H7 (cell line): ENCODE results near the gene TPH1. TPM values are rescaled to one million over a fixed set of nuclear protein-coding genes. Genes with fewer than 3 reads are reported as not detected.
A peak's percentile ranks its signal among the peaks of the same experiment; 100 is the strongest.

Experiments used
- DNase-seq: peaks from one replicate; pipeline ENCODE4 v3.0.0; 2012
- H3K27me3 ChIP-seq: 2 replicates; pipeline ENCODE4 v1.6.0; 2011; ENCODE audit warnings: mild to moderate bottlenecking, low read length; ENCODE audit not compliant: control insufficient read depth, insufficient read depth
- H3K36me3 ChIP-seq: replicated peaks from 2 replicates; pipeline ENCODE4 v1.5.1; 2011; ENCODE audit warnings: low read length; ENCODE audit not compliant: control insufficient read depth, insufficient read depth
- H3K4me3 ChIP-seq: 2 replicates; pipeline ENCODE4 v1.5.1; 2011; ENCODE audit warnings: low read depth, mild to moderate bottlenecking, control low read depth, low read length, moderate library complexity; ENCODE audit not compliant: insufficient read depth
- total RNA-seq: library from RNA; depleted of rRNA; stranded (reverse); fragments of >200 nt; shearing (Covaris generic); gene quantifications from 2 replicates; pipeline ENCODE4 v1.2.3, GENCODE V29; 2014

The TPH1 gene
- total RNA-seq, 1 experiment from 2014 or later, result 0.03 TPM

- DNase-seq, result no peak
- H3K4me3 ChIP-seq, result no peak overlapping the region
- H3K27me3 ChIP-seq, result no peaks in the 10 kb centered on the region
- H3K36me3 ChIP-seq, result no peaks in the 10 kb centered on the region
These were observed 17.1 kb upstream of the TPH1 start for GRCh38 chr11:18063125-18063524.

GRCh38 chr11:18061351-18061750 is 15.3 kb upstream of the TPH1 start:
- Histone ChIP-seq H3K36me3 (no peaks in the 10 kb centered on the region), H3K27me3 (no peaks in the 10 kb centered on the region), H3K4me3 (no peak overlapping the region)
- no peak for DNase-seq

- no peaks in the 10 kb centered on the region for H3K36me3 ChIP-seq
- no peaks in the 10 kb centered on the region for H3K27me3 ChIP-seq
- H3K4me3 ChIP-seq, result no peak overlapping the region
- DNase-seq, result no peak
These were observed 10.6 kb upstream of the TPH1 start for GRCh38 chr11:18056561-18057181.

GRCh38 chr11:18054511-18055103 is 8.5 kb upstream of the TPH1 start:
- DNase-seq, result no peak
- Histone ChIP-seq H3K36me3 (no peaks in the 10 kb centered on the region), H3K4me3 (no peak overlapping the region), H3K27me3 (no peaks in the 10 kb centered on the region)

GRCh38 chr11:18050848-18051247 is 4.8 kb upstream of the TPH1 start:
- Histone ChIP-seq H3K4me3 (no peak overlapping the region), H3K36me3 (no peaks in the 10 kb centered on the region), H3K27me3 (peaks cover 17% of the 10 kb centered on the region)
- no peak for DNase-seq

GRCh38 chr11:18036456-18036855 is 9.6 kb downstream of the TPH1 start:
- H3K36me3 ChIP-seq, result no peaks in the 10 kb centered on the region
- H3K4me3 ChIP-seq, result no peak overlapping the region
- no peak for DNase-seq
- H3K27me3 ChIP-seq, result no peaks in the 10 kb centered on the region

GRCh38 chr11:18027475-18027874 is 18.6 kb downstream of the TPH1 start:
- no peak for DNase-seq
- no peak overlapping the region for H3K4me3 ChIP-seq
- no peaks in the 10 kb centered on the region for H3K27me3 ChIP-seq
- H3K36me3 ChIP-seq, result no peaks in the 10 kb centered on the region

- Histone ChIP-seq H3K4me3 (no peak overlapping the region), H3K27me3 (no peaks in the 10 kb centered on the region), H3K36me3 (no peaks in the 10 kb centered on the region)
- no peak for DNase-seq
These were observed 23.6 kb downstream of the TPH1 start for GRCh38 chr11:18022419-18022818.

GRCh38 chr11:18019650-18020049 is 26.4 kb downstream of the TPH1 start:
- H3K36me3 ChIP-seq, result no peaks in the 10 kb centered on the region
- no peak overlapping the region for H3K4me3 ChIP-seq
- peaks cover 2% of the 10 kb centered on the region; the same call in 1 of the 2 replicates for H3K27me3 ChIP-seq
- no peak for DNase-seq

- Histone ChIP-seq H3K4me3 (no peak overlapping the region), H3K36me3 (no peaks in the 10 kb centered on the region), H3K27me3 (peaks cover 12% of the 10 kb centered on the region; the same call in 1 of the 2 replicates)
- no peak for DNase-seq
These were observed 29.3 kb downstream of the TPH1 start for GRCh38 chr11:18016789-18017188.

GRCh38 chr11:18014876-18015275 is 31.2 kb downstream of the TPH1 start:
- DNase-seq, result no peak
- no peaks in the 10 kb centered on the region for H3K36me3 ChIP-seq
- peaks cover 12% of the 10 kb centered on the region; the same call in 1 of the 2 replicates for H3K27me3 ChIP-seq
- H3K4me3 ChIP-seq, result no peak overlapping the region

- DNase-seq, result peak; percentile 34
- no peaks in the 10 kb centered on the region for H3K36me3 ChIP-seq
- peaks cover 12% of the 10 kb centered on the region; the same call in 1 of the 2 replicates for H3K27me3 ChIP-seq
These were observed 32.1 kb downstream of the TPH1 start for GRCh38 chr11:18013790-18014507.

GRCh38 chr11:18012906-18013781 is 32.9 kb downstream of the TPH1 start, which contains the start of gene SERGEF:
Gene SERGEF (minus strand): TSS chr11:18013047. CDS start chr11:18013010, 37 bp downstream.
- Histone ChIP-seq H3K27me3 (peaks cover 12% of the 10 kb centered on the region; the same call in 1 of the 2 replicates), H3K4me3 (peak within 1 kb of the TSS; percentile 78), H3K36me3 (no peaks in the 10 kb centered on the region)
- peak; percentile 97 for DNase-seq

More at GRCh38 chr11:18013790-18014507, 32.1 kb downstream of the TPH1 start:
- peak overlapping the region; percentile 78 for H3K4me3 ChIP-seq
